Kidney glomerular epithelial cell (primary cell): ENCODE measurements around the gene SCGB1D1.
"Not testable (repeated sequence)": the region's sequence is repeated elsewhere in the genome, so short reads cannot be mapped to it uniquely, and the experiment has no call there.

ENCODE experiments used
- DNase-seq: peaks from one replicate; lab custom pipeline; 2025; lab: John Stamatoyannopoulos, UW

The SCGB1D1 gene

GRCh38 chr11:62166371-62166770, 23.6 kb upstream of the SCGB1D1 start:
- no peak for DNase-seq

GRCh38 chr11:62169448-62169847, 20.6 kb upstream of the SCGB1D1 start:
- DNase-seq, result no peak

DNA sequence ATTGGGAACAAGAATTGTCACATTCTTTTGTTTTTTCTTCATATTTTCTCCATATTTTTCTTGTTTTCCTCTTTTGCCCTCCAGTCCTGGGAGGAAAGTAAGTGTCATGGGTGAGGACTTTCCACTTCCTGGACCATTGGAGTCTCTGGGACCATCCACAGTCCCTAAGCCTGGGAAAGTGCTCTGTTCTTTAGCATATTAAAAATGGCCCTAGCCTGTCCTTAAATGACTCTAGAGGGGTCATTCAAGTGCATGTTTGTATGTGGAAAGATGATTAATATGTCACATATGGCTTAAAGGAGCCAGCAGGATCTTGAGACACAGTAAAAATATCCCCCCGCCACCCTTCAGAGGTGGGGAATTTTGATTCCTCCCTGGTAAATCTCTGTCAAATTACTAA, 20.1 kb upstream of the SCGB1D1 start:
- DNase-seq, result no peak

DNA sequence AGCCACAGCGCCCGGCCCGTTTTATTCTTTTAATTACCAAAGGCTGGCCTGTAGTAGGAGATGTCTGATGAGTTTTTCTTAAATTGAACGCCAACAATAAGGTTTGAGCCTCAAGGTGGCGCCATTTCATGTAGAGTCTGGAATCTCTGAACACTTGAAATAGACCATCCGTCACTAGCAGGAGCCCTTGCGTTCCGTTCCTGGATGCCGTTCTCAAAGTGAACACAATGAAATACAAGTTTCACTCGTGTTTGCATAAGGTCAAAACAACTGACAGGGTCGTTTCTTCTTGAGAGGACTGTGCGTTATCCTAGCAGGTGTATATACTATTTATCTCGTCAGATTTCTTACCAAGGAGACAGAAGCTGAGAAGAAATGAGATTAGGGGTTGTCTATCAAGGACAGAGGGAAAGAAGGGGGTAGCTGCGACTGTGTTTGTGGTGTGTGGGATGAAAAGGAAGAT, 18.7 kb upstream of the SCGB1D1 start:
- DNase-seq, result peak; percentile 79

DNA sequence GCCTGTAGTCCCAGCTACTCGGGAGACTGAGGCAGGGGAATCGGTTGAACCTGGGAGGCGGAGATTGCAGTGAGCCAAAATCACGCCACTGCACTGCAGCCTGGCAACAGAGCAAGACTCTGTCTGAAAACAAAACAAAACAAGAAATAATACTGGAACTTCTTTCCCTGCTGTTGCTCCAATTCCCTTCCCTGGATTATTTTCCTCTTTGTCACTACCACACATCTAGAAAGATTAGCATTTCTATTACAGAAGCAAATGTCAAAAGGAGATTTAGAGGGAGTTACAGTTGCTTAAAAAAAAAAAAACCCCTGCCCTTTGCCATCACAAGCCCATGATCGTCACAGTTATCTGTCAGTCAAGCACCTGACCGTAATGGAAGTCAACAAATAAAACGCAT, 17.7 kb upstream of the SCGB1D1 start:
- no peak for DNase-seq

- no peak for DNase-seq
Observed at GRCh38 chr11:62176766-62177165, 13.2 kb upstream of the SCGB1D1 start.

DNA sequence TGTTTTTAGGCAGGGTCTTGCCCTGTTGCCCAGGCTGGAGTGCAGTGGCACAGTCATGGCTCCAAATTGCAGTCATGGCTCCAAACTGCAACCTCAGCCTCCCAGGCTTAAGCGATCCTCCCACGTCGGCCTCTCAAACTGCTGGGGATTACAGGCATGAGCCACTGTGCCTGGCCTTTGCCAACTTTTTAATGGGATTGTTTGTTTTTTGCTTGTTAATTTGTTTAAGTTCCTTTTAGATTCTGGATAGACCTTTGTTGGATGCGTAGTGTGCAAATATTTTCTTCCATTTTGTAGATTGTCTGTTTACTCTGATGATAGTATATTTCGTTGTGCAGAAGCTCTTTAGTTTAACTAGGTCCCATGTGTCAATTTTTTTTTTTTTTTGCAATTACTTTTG, 10.0 kb upstream of the SCGB1D1 start:
- no peak for DNase-seq

GRCh38 chr11:62181097-62181496, 8.9 kb upstream of the SCGB1D1 start:
- DNase-seq, result no peak

DNA sequence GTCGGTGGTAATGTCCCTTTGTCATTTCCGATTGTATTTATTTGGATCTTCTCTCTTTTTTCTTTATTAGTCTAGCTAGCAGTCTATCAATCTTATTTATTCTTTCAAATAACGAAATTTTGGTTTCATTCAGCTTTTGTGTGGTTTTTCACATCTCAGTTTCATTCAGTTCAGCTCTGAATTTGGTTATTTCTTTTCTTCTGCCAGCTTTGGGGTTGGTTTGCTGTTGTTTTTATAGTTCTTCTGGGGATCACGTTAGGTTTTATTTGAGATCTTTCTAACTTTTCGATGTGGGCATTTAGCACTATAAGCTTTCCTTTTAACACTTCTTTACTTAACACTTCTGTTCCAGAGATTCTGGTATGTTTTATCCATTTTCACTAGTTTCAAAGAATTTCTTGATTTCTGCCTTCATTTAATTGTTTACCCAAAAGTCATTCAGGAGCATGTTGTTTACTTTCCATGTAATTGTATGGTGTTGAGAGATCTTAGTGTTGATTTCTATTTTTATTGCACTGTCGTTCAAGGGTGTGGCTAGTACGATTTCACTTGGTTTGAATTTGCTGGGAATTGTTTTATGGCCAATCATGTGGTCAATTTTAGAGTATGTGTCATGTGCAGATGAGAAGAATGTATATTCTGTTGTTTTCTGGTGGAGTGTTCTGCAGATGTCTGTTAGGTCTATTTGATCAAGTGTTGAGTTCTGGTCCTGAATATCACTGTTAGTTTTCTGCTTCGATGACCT, 7.7 kb upstream of the SCGB1D1 start:
- no peak for DNase-seq

- no peak for DNase-seq
Observed at GRCh38 chr11:62186195-62186594, 3.8 kb upstream of the SCGB1D1 start.

GRCh38 chr11:62193952-62194351, 3.9 kb downstream of the SCGB1D1 start:
- no peak for DNase-seq

- DNase-seq, result not testable (repeated sequence)
Observed at GRCh38 chr11:62195010-62195409, 5.0 kb downstream of the SCGB1D1 start.

DNA sequence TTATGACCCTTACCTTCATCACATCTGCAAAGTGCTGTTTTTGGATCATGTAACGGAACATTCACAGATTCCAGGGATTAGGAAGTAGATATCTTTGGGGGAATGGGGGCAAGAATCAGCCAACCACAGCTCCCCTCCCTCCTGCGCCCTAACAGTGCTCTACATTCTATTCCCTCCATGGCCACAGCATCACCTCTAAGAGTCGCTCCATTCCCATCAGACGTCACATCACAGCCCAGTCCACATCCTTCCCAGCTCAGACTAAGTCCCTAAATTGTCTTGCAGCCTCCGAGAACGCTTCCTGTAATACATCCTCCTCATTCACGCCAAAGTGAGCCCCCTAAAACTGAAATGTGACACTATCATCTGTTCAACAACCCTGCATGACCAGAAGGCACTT, 5.9 kb downstream of the SCGB1D1 start:
- DNase-seq, result no peak

DNA sequence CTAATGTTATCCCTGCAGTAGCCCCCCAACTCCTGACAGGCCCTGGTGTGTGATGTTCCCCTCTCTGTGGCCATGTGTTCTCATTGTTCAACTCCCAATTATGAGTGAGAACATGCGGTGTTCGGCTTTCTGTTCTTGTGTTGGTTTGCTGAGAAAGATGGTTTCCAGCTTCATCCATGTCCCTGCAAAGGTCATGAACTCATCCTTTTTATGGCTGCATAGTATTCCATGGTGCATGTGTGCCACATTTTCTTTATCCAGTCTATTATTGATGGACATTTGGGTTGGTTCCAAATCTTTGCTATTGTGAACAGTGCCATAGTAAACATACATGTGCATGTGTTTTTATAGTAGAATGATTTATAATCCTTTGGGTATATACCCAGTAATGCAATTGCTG, 7.4 kb downstream of the SCGB1D1 start:
- not testable (repeated sequence) for DNase-seq

GRCh38 chr11:62201376-62201775, 11.4 kb downstream of the SCGB1D1 start:
- no peak for DNase-seq

DNA sequence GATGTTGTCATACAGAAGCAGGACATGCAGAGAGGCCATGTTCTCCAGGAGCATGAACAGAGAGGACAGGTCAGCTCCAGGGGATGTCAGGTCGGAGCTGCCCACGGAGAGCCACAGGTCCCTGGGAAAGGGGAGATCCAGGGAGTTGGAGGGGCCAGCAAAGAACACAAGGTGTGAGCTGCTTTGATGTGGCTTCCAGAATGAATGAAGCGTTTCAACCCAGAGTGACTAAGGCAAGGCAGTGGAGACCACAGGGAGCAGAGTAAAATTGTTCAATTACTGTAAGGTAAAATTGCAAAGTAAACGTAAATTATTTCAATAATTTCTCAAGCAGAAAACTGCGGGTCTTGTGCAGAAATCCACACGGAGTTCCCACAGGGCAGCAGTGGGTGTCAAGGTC, 12.9 kb downstream of the SCGB1D1 start:
- DNase-seq, result no peak

DNA sequence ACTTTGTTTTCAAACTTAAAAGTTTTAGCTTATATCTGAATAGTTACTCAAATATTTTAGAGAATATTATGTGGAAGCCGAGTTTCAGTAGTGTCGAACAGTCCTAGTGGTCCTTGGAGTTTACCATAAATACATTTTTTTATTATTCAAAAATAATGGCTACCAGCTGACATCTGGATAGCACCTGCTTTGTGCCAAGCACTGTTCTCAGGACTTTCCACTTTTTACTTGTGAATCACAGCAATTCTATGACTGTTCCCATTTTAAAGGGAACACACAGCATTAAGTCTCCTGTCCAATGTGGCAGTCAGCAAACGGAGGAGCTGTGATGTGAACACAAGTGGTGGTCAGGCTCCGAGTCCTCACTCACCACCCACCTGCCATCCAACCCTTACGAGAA, 14.4 kb downstream of the SCGB1D1 start:
- no peak for DNase-seq

- no peak for DNase-seq
Observed at GRCh38 chr11:62205441-62205840, 15.4 kb downstream of the SCGB1D1 start.

- not testable (repeated sequence) for DNase-seq
Observed at GRCh38 chr11:62206276-62207066, 16.5 kb downstream of the SCGB1D1 start.

GRCh38 chr11:62208785-62209144, 18.7 kb downstream of the SCGB1D1 start:
- no peak for DNase-seq

DNA sequence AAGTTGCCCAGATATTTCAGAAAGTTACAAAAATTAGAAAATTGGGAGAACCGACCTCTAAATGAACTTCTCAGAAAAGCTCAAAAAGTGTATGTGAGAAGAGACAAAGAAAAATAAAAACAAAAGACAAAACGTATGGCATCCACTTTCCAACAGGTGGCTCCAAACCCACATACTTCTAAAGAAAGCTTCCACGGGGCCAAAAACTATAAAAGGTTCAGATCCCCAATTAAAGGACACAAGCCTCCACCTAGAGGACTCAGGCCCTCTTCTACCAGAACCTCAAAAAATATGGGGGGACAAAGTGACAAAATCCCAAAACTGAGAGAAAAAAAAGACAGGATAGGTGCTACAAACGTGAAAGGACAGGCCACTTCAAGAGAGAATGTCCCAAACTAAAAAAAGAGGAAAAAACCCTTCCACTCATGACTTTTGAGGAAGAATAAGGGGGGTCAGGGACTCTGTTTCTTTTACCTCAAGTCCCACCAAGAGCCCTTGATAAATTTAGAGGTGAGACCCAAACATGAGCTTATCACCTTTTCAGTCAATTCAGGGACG, 27.3 kb downstream of the SCGB1D1 start:
- peak; percentile 2 for DNase-seq

DNA sequence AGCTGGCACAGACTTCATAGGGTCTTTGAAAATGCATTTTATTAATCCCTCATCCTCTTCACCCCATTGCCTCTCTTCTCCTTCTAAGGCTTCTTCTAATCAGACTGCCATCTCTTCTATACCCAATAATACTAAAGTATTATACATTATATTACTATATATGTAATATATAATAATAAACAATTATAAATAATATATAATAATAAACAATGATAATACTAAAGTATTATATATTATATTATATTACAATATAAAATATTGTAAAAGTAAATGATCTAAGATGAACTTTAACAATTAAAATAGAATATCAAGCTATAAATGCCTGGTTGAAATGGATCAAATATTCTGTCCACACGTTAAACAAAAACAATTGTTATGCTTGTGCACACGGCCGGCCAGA, 31.5 kb downstream of the SCGB1D1 start:
- no peak for DNase-seq

GRCh38 chr11:62223095-62223494, 33.1 kb downstream of the SCGB1D1 start:
- no peak for DNase-seq
